SW480 (cell line): ENCODE results near the gene ZNF479.
"Not testable (repeated sequence)": the region's sequence is repeated elsewhere in the genome, so short reads cannot be mapped to it uniquely, and the experiment has no call there.

Source experiments
- DNase-seq: peaks from one replicate; pipeline ENCODE4 v3.0.0-alpha.2; 2016; ENCODE audit warnings: low spot score

The ZNF479 gene

GRCh38 chr7:57132336-57132735, at the start of gene ZNF479:
TSS of gene ZNF479 (minus strand) at chr7:57132436. CDS start at chr7:57132324, 112 bp downstream.
- not testable (repeated sequence) for DNase-seq

- no peak for DNase-seq
Measured at GRCh38 chr7:57182031-57182430, 49.8 kb upstream of the ZNF479 start.

DNA sequence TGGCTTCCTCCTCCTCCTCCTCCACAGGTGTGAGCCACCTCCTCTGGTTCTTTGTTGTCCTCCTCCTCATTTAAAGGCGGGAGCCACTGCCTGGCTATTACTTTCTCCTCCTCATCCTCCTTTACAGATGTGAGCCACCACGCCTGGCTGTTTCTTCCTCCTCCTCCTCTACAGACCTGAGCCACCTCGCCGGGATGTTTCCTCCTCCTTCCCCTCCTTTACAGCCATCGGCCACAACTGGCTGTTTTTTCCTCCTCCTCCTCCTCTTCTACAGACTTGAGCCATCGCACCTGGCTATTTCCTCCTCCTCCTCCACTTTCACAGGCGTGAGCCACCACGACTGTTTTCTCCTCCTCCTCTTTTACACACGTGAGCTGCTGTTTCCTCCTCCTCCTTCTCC, 49.0 kb upstream of the ZNF479 start:
- DNase-seq = no peak

GRCh38 chr7:57179776-57180415, 47.7 kb upstream of the ZNF479 start:
- no peak for DNase-seq

- DNase-seq = no peak
Measured at GRCh38 chr7:57178768-57179139, 46.5 kb upstream of the ZNF479 start.

GRCh38 chr7:57177856-57178767, 45.9 kb upstream of the ZNF479 start:
- DNase-seq = no peak

DNA sequence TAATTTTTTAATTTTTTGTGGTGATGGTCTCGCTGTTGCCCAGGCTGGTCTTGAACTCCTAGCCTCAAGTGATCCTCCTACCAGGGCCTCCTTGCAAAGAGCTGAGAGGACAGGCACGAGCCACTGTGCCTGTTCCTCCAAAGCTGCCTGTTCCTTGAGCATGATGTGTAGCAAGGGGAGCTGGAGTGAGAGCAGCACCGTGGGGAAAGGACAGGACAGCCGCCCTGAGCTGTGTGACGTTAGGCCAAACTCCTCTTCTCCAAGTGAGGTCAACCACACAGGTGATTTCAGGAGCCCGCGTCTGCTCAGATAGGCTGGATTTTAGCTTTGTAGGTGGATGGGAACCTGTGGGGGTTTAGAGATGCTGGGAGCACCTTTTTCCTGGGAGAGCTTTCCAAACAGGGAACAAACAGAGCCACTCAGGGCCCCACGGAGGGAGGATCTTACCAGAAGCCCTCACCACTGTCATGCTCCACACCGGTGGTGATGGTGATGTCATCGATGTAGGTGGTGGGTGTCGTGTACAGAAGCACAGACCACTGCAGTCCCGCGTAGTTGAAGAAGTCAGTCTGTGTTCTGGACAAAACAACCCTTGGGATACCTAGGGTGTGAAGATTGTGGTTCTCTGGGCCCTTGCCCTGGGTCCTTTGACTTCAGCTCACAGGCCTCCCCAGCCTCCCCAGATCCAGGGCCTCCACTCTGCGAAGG, 44.8 kb upstream of the ZNF479 start:
- no peak for DNase-seq

DNA sequence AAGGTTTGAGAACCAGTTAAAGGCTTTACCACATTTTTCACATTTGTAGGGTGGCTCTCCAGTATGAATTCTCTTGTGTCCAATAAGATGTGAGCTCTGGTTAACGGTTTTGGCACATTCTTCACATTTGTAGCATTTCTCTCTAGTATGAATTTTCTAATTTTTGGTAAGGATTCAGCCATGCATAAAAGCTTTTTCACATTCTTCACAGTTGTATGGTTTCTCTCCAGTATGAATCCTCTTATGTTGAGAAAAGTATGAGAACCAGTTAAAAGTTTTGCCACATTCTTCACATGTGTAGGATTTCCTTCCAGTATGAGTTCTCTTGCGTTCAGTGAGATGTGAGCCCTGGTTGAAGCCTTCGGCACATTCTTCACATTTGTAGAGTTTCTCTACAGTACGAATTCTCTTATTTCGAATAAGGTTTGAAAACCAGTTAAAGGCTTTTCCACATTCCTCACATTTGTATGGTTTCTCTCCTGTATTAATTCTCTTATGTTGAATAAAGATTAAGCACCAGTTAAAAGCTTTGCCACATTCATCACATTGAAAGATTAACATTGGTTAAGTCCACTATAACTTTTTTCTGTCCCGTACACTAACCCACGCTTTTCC, 33.2 kb upstream of the ZNF479 start:
- no peak for DNase-seq

- not testable (repeated sequence) for DNase-seq
Measured at GRCh38 chr7:57120123-57120784, 12.0 kb downstream of the ZNF479 start.
